Stimulated activated CD8-positive, alpha-beta memory T cell treated with anti-CD3 and anti-CD28 coated beads, Interleukin-7, amount 100 ng/mL, for 4 hours (primary cell): ENCODE results near the gene SERPINA5.
"Not testable (repeated sequence)": the region's sequence is repeated elsewhere in the genome, so short reads cannot be mapped to it uniquely, and the experiment has no call there.

ENCODE experiments used
- DNase-seq, 2 donors: peaks; one replicate each; pipeline ENCODE4 v3.0.0-alpha.2; 2020; ENCODE audit warnings: low read depth in 2 of 2

SERPINA5 gene

GRCh38 chr14:94623856-94624499 lies 42.8 kb downstream of the SERPINA5 start:
- DNase-seq, result no peak

GRCh38 chr14:94624537-94625352 lies 43.5 kb downstream of the SERPINA5 start:
- no peak for DNase-seq

GRCh38 chr14:94625353-94625635 lies 44.1 kb downstream of the SERPINA5 start:
- DNase-seq, result no peak

GRCh38 chr14:94628578-94628977 lies 47.4 kb downstream of the SERPINA5 start:
- DNase-seq, result no peak

- DNase-seq, result no peak
Observed at GRCh38 chr14:94630396-94630795, 49.2 kb downstream of the SERPINA5 start.

- DNase-seq, result no peak
Observed at GRCh38 chr14:94631050-94631449, 49.8 kb downstream of the SERPINA5 start.

GRCh38 chr14:94631536-94632304 lies 50.5 kb downstream of the SERPINA5 start:
- no peak for DNase-seq

GRCh38 chr14:94632305-94632590 lies 51.0 kb downstream of the SERPINA5 start:
- DNase-seq, result no peak

- DNase-seq, result no peak
Observed at GRCh38 chr14:94633121-94633520, 51.9 kb downstream of the SERPINA5 start.

GRCh38 chr14:94635154-94635553 lies 53.9 kb downstream of the SERPINA5 start:
- DNase-seq, result no peak

GRCh38 chr14:94636744-94637412 lies 55.7 kb downstream of the SERPINA5 start:
- no peak for DNase-seq

- DNase-seq, result not testable (repeated sequence)
Observed at GRCh38 chr14:94637814-94638213, 56.6 kb downstream of the SERPINA5 start.

GRCh38 chr14:94638339-94638738 lies 57.1 kb downstream of the SERPINA5 start:
- no peak for DNase-seq

- no peak for DNase-seq
Observed at GRCh38 chr14:94638961-94639817, 58.0 kb downstream of the SERPINA5 start.

- no peak for DNase-seq
Observed at GRCh38 chr14:94640721-94641631, 59.8 kb downstream of the SERPINA5 start.

GRCh38 chr14:94641632-94641955 lies 60.4 kb downstream of the SERPINA5 start:
- no peak for DNase-seq
